Calu3 (cell line): ENCODE measurements around the gene GPR156. TPM values are rescaled to one million over a fixed set of nuclear protein-coding genes. Genes with fewer than 3 reads are reported as not detected.

Experiments used
- BruUV-seq: library from RNA; stranded (reverse); fragments of 400-500 nt; replicated peaks from 2 replicates; lab custom pipeline; 2021; lab: Mats Ljungman, UMichigan
- CTCF ChIA-PET: fragments of 300-600 bp; sonication (Branson Sonifier 250); formaldehyde crosslinking; loops from one replicate; lab custom pipeline; 2022; ENCODE audit warnings: antibody characterized with exemption; lab: Charles Lee
- DNase-seq: peaks from one replicate; pipeline ENCODE4 v3.0.0; 2022
- H3K27ac Mint-ChIP-seq: one replicate; pipeline ENCODE4 v1.8.0; 2022; ENCODE audit warnings: mixed read lengths; ENCODE audit not compliant: unreplicated experiment
- H3K27me3 Mint-ChIP-seq: one replicate; pipeline ENCODE4 v1.8.0; 2022; ENCODE audit warnings: mixed read lengths; ENCODE audit not compliant: unreplicated experiment
- H3K36me3 Mint-ChIP-seq: one replicate; pipeline ENCODE4 v1.8.0; 2022; ENCODE audit warnings: mild to moderate bottlenecking, moderate library complexity, mixed read lengths; ENCODE audit not compliant: insufficient read depth, unreplicated experiment
- H3K4me1 Mint-ChIP-seq: one replicate; pipeline ENCODE4 v1.8.0; 2022; ENCODE audit warnings: mild to moderate bottlenecking, low read depth, mixed read lengths; ENCODE audit not compliant: unreplicated experiment
- H3K4me3 Mint-ChIP-seq: one replicate; pipeline ENCODE4 v1.8.0; 2022; ENCODE audit warnings: mild to moderate bottlenecking, low read depth, moderate library complexity, mixed read lengths; ENCODE audit not compliant: unreplicated experiment
- H3K9me3 Mint-ChIP-seq: one replicate; pipeline ENCODE4 v1.8.0; 2022; ENCODE audit warnings: low read depth, mixed read lengths; ENCODE audit not compliant: unreplicated experiment
- intact Hi-C: fragments of 100-400 bp; cut with micrococcal nuclease; formaldehyde crosslinking; loops from one replicate; pipeline ENCODE4 v1.10.0; 2022; ENCODE audit not compliant: unreplicated experiment
- total RNA-seq: library from RNA; stranded (reverse); gene quantifications from 2 replicates; pipeline ENCODE4 v1.2.3, GENCODE V29; 2022
- TF ChIP-seq, protein P1 (sequence below): fragments of 200-600 bp; IDR thresholded peaks from one replicate; pipeline ENCODE4 v1.8.0; 2022; ENCODE audit warnings: antibody characterized with exemption; ENCODE audit not compliant: unreplicated experiment

GPR156 gene
- total RNA-seq, 1 experiment from 2014 or later, result 0.45 TPM

DNA sequence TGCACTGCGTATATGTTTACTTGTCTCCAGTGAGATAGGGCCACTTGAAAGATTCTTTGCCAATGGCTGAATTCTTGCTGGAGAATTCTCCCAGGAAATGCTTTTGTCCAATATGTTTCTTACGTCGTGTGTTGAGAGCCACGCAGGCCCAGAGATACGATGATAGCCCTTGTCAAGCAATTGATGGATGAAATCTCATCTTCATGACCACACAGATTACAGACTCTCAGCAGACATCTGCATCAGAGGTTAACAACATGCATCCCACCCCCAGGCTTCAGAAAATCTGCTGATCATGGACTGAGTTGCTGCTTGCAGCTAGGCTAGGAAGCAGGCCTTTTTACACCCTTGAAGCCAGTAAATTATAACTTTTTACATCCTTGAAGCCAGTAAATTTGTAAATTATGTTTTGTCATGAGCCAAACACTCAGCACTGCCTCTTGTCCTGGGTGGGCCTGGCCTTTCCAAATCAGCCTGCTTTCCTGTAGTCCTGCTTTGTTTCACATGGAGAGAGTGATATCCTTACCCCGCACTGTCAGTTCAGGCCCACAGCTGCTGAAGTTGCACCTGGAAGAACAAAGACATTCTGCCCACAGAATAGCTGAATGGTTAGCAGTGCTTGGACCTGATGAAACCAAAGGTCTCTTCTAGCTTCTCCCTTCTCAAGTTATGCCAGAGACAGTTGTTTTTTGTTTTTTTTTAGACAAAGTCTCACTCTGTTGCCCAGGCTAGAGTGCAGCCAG is 84.4 kb downstream of the GPR156 start:
- H3K4me3 Mint-ChIP-seq, result no peak overlapping the region
- H3K27ac Mint-ChIP-seq, result no peak overlapping the region
- no peaks in the 10 kb centered on the region for H3K27me3 Mint-ChIP-seq
- H3K4me1 Mint-ChIP-seq, result no peaks in the 10 kb centered on the region
- CTCF ChIA-PET, result no interaction called here
- no peaks in the 10 kb centered on the region for H3K9me3 Mint-ChIP-seq
- H3K36me3 Mint-ChIP-seq, result no peaks in the 10 kb centered on the region
- BruUV-seq, result no TSS peak
- intact Hi-C loops, result no loop called here
- no peak for DNase-seq
- TF ChIP-seq, protein P1, sequence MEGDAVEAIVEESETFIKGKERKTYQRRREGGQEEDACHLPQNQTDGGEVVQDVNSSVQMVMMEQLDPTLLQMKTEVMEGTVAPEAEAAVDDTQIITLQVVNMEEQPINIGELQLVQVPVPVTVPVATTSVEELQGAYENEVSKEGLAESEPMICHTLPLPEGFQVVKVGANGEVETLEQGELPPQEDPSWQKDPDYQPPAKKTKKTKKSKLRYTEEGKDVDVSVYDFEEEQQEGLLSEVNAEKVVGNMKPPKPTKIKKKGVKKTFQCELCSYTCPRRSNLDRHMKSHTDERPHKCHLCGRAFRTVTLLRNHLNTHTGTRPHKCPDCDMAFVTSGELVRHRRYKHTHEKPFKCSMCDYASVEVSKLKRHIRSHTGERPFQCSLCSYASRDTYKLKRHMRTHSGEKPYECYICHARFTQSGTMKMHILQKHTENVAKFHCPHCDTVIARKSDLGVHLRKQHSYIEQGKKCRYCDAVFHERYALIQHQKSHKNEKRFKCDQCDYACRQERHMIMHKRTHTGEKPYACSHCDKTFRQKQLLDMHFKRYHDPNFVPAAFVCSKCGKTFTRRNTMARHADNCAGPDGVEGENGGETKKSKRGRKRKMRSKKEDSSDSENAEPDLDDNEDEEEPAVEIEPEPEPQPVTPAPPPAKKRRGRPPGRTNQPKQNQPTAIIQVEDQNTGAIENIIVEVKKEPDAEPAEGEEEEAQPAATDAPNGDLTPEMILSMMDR, result no peak

DNA sequence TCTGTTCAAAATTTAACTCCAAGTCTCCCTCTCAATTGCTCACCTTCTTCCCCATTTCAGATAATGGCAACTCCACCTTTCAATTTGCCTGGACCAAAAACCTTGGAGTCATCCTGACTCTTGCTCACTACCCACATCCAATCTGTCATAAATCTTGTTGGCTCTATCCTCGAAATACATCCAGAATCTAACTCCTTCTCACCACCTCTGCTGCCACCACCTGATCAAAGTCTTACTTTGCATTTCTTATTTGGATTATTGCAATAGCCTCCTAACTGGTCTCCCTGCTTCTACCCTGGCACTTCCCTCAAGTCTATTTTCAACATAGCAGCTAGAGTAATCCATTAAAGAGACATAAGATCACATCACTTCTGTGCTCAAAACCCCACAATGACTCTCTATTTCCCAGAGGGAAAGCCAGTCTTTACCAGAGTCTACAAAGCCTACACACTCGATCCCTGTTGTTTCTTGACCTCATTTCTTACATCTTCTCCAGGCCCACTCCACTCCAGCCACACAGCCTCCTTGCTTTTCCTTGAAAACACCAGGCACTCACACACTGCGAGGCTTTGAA is 86.6 kb downstream of the GPR156 start:
- no peaks in the 10 kb centered on the region for H3K4me1 Mint-ChIP-seq
- no peaks in the 10 kb centered on the region for H3K9me3 Mint-ChIP-seq
- H3K36me3 Mint-ChIP-seq, result no peaks in the 10 kb centered on the region
- no TSS peak for BruUV-seq
- CTCF ChIA-PET, result no interaction called here
- peak; percentile 28 for DNase-seq
- intact Hi-C loops, result loop anchor here (1.0 to 5.0 kb wide), 2 partner anchors 306 to 376 kb away; no protein-coding TSS in a partner anchor
- TF ChIP-seq, protein P1, result no peak
- H3K4me3 Mint-ChIP-seq, result no peak overlapping the region
- no peaks in the 10 kb centered on the region for H3K27me3 Mint-ChIP-seq
- H3K27ac Mint-ChIP-seq, result no peak overlapping the region

DNA sequence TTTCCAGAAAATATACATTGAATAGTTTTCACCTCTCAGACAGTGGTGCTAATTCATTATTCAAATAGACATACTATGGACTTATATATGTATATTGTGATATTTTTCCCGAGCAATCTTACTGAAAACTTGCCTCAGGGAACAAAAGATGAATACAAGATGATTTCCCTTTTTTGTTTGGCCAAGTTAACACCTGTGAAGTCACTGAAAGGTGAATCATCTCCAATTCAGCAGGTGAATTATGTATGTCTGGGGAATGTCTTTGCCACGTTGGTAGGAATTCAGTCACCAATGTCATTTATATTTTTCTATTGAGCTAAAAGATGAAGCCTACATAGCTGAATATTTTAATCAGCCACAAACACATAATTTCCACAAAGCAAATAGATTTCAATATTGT is 88.2 kb downstream of the GPR156 start:
- intact Hi-C loops, result loop anchor here (5.0 kb wide), 1 partner anchor 375 kb away; no protein-coding TSS in a partner anchor
- Mint-ChIP-seq H3K9me3 (no peaks in the 10 kb centered on the region), H3K27ac (no peak overlapping the region), H3K36me3 (no peaks in the 10 kb centered on the region), H3K4me3 (no peak overlapping the region), H3K27me3 (no peaks in the 10 kb centered on the region), H3K4me1 (no peaks in the 10 kb centered on the region)
- BruUV-seq, result no TSS peak
- TF ChIP-seq, protein P1, result no peak
- DNase-seq, result no peak
- CTCF ChIA-PET, result interaction anchor here (1.0 kb wide), 1 partner anchor 305 kb away, joined by 3 read pairs; no protein-coding TSS in a partner anchor

DNA sequence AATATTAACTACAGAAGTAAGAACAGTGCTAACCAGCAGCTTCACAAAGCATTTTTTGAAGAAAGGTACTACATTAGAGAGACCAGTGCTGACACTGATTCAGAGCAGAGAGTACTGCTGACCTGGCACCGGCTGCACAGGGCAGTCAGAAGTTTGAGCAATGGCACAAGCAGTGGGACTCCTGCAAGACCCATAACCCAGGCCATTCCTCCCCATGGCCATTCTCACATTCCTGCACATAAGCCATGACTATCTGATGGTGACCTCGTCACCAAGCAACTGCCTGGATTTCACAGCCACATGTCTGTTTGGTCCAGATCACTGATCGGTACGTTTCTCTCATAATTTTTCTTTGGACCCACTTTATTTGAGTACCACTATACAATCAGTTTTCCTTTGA is 88.7 kb downstream of the GPR156 start:
- H3K27ac Mint-ChIP-seq, result no peak overlapping the region
- DNase-seq, result no peak
- TF ChIP-seq, protein P1, result no peak
- H3K4me3 Mint-ChIP-seq, result no peak overlapping the region
- H3K4me1 Mint-ChIP-seq, result no peaks in the 10 kb centered on the region
- no TSS peak for BruUV-seq
- H3K9me3 Mint-ChIP-seq, result no peaks in the 10 kb centered on the region
- CTCF ChIA-PET, result interaction anchor here (0.6 to 1.0 kb wide), 2 partner anchors 127 to 304 kb away, joined by 3 read pairs; no protein-coding TSS in a partner anchor
- intact Hi-C loops, result loop anchor here (5.0 kb wide), 1 partner anchor 374 kb away; no protein-coding TSS in a partner anchor
- H3K36me3 Mint-ChIP-seq, result no peaks in the 10 kb centered on the region
- no peaks in the 10 kb centered on the region for H3K27me3 Mint-ChIP-seq
